Activated gamma-delta T cell treated with anti-CD3 and anti-CD28 coated beads, Interleukin-2, amount 50 U/mL, for 16 hours (primary cell): Measurements from ENCODE around the gene RERE.

Source experiments
- DNase-seq: peaks from one replicate; pipeline ENCODE4 v3.0.0-alpha.2; 2020; ENCODE audit warnings: low read depth

The RERE gene

DNA sequence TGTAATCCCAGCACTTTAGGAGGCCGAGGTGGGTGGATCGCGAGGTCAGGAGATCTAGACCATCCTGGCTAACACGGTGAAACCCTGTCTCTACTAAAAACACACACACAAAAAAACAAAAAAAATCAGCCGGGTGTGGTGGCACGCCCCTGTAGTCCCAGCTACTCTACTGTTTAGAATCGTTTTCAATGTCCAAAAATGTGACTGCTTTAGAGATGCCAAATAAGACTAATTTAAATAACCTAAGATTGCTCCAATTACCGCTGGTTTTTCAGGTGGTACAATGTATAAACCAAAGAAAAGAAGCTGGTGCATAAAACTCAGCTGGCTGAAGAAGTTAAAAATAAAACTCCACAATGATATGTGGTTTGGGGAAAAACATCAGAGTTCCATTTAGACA lies 132.0 kb downstream of the RERE start:
- no peak for DNase-seq

GRCh38 chr1:8684590-8684989 lies 132.8 kb downstream of the RERE start:
- no peak for DNase-seq

DNA sequence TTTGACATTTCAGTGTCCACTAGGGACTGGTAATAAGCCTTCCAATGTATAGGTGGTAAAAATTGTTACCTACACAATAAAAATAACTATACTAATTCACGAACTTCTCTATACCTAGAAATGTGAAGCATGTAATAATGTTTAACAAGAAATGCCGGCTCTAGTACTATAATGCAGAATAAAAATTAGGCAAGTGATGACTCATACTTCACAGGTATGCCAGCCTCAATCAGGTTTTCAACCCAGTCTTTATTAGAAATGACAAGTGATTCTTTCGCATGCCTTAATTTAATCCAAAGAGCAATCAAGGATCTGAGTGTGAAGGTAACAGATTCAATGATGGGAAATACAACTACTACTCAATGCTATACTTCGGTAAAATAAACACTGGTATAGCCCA lies 134.9 kb downstream of the RERE start:
- no peak for DNase-seq

- DNase-seq, result no peak
These were observed 135.5 kb downstream of the RERE start for GRCh38 chr1:8681911-8682310.

DNA sequence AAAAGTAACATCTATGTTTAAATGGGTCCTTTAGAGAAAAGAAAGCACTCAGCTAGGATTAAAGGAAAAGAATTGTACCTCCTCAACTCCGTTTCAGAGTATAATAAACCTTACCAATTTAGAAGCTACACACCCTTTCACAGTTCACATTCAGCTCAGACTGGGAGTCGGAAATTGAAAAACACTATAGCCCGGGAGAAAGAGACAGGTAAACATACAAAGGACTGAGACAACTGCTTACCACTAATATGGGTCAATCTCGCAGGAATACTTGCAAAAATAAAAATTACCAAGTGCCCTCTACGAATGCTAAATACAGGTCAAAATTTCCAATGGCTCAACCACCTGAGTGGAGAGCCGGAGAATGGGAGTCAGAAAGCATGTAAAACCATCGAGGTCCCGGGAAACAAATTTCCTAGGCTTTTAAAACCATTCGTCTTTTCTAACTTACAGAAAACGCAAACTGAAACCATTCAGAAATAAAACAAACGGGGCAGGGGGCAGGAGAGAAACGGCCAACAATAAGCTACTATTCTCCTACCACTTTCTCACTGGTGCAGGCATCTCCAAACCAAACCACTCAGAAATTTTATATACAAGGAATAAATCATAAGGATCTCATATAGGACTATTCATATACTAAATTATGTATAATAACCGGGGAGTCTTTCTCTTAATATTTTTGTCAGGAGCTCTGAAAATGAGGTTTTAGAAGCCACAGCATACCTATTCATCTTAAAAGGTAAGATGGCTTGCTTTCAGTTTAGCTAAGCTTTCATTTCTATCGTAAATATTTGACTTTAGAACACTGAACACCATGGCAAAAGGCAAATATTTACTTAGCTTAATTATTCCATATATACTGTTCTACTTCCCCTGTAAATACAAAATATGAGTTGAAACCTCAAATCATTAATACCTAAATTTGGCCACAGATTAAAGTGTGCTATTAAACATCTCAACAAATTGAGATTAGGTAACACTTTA lies 136.5 kb downstream of the RERE start:
- no peak for DNase-seq

DNA sequence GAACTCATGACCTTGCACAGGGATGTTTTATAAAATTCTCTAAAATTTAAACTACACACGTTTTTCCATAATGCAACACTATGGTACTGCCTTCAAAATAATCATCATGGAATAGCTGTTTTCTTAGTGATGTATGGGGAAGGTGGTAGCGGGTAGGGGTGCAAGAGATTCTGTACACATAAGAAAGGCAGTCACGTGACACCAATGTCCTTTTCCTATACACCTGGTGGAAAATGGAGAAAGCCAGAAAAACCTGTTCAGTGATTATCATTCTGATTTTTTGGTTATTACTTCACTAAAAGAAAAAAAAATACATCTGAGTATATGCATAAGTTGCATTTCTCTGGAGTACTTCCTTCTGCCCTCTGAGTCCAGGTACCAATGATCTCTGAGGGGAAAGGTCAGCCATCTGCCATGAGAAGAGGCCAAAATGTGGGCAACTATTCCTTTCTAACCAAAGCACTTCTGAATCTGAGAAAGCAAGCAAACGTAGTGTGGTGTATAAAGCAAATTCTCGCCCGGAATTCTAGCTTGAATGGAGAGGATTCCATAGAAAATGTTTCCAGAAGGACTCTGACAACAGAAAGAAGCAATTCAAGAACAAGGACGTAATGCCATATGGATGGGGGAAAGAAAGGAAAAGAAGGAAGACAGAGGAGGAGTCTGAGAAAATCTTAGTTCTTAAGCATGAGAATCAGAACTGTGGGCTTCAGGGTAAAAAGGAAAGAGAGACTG lies 137.3 kb downstream of the RERE start:
- DNase-seq, result no peak

- DNase-seq, result no peak
These were observed 138.0 kb downstream of the RERE start for GRCh38 chr1:8679395-8679800.

DNA sequence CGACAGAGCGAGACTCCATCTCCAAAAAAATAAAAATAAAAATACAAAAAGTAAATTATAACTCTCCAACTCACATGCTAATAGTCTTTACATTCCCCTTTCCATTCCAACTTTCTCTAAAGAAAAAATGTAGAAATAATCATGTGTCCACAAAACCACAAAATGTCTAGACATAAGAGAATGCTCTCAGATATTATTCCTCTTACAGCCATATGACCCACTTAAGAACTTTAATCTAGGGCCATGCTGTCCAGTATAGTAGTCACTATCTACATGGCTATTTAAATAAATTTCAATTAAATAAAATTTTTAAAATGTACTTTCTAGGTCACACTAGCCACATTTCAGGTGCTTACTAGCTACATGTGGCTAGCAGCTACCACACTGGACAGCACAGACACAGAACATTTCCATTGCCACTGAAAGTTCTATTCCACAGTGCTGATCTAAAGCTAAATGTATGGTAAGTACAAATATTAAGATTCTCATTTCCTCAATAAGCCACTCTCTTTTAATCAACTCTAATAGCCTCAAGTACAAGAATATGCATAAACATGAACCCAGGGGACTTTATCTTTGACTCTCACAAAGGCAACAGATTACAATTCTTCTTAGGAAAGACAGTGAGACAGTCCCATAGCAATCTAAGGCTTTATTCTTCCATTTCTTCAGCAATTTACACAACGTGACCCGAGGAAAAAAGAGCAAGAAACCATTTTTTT lies 138.6 kb downstream of the RERE start:
- DNase-seq, result no peak

DNA sequence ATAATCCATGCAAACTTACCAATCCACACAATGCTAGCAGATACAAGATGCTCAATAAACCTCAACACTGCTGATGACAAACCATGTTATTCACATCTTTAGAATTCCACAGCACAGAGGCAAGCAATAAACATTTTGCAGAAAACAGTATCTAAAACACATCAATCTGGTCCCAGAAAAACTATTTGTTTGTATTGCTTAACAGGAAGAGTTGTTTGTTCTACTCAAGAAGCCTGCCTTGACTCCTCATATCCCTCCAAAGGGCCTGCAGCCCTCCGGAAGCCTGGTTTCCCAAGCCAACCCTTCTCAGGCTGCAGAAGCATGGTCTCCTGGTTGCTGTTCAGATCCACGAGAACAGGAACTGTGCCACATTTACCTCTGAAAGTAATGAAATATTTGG lies 139.7 kb downstream of the RERE start:
- no peak for DNase-seq

GRCh38 chr1:8676813-8677212 lies 140.6 kb downstream of the RERE start:
- no peak for DNase-seq

GRCh38 chr1:8676072-8676471 lies 141.4 kb downstream of the RERE start:
- DNase-seq, result no peak

GRCh38 chr1:8674912-8675311 lies 142.5 kb downstream of the RERE start:
- no peak for DNase-seq

DNA sequence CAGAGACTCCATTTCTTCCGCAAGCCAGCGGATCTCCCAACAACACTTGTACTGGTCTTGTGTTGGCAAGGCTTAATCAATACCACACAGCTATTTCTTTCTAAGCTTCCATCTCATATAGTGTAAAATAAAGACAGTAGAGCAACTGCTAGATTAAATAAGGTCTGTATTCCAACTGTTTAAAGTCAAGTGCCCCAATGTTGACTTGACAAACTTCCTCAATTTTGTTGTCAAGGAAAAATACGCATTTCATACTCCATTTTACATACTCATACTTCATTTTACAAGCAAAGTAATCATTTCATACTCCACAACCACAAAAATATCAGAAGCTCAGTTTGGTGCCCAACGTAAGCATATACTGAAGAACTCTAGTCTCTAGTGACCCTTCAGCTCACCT lies 143.0 kb downstream of the RERE start:
- DNase-seq, result no peak

DNA sequence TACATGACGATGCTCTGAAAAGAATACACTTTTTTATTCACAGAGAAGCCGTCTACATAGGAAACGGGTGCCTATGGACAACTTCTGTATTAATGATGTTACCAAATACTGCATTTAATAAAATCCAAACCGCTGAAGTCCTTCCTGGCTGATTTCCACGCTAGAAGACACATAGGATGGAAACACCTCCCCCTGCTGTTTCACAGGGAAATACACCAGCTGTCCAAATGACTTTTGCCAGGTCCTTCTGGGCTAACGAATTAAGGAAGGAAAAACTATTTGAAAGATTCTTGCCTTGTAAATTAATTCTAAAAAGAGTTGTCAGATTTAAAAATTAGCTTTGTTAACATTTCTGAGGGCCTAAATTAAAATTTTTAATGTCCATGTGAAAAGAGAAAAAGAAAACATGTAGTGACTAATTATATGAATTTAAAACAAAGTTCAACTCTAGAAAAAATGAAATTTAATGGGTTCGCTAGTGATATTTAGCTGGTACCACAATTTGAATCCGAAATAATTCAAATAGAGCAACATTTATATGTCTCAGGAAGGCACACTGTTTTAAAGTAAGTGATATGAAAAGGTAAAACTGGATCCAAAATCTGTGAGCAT lies 146.0 kb downstream of the RERE start:
- peak; percentile 1 for DNase-seq

DNA sequence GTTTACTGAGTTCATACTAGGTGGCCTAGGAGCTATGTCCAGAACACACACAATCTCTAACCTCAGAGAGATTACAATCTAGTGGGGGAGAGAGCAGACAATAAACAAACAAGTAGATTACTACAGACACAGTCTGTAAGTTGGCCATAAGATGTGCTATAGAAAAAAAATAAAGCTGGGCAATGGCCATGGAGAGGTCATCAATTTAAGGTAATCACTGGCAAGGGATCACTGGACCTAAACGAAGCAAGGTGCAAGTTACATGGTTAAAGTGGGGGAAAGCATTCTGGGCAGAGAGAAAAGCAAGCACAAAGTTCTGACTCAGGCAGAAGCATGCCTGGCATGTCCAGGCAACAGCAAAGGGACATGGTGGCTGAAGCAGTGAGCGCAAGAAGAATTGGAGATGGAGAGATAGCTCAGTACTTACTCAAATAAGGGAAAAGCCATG lies 147.0 kb downstream of the RERE start:
- DNase-seq, result no peak

DNA sequence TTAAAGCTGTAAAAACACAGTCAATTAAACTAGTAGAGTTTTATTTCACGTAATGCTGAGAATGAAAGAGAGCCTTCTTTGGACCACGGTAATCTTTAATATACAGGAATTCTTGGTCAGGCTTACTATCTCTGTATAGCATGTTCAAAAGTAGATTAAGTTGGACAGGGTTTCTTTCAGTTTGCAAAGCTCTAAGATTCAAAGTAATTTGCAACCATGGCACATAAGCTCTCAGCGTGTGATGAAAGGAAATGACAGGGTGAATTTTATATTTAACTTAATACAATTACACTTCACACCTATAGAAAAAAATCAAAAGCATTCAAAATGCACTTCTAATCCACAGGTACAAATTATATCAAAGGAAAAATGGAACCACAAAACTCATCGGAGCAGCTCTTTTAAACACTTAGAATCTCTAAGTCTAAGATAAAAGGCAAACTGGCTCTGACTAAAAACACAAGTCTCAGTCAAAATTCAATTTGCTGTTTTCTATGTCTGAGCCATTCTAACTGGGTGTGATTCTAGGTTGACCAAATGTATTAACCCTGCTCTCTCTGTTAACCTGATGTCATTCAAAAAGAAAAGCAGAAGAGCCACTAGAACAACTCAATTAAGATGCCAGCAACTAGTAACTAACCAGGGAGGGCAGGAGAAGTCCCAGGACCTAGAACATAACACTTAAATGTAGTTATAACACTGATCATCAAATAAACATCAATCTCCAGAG lies 147.7 kb downstream of the RERE start:
- no peak for DNase-seq

DNA sequence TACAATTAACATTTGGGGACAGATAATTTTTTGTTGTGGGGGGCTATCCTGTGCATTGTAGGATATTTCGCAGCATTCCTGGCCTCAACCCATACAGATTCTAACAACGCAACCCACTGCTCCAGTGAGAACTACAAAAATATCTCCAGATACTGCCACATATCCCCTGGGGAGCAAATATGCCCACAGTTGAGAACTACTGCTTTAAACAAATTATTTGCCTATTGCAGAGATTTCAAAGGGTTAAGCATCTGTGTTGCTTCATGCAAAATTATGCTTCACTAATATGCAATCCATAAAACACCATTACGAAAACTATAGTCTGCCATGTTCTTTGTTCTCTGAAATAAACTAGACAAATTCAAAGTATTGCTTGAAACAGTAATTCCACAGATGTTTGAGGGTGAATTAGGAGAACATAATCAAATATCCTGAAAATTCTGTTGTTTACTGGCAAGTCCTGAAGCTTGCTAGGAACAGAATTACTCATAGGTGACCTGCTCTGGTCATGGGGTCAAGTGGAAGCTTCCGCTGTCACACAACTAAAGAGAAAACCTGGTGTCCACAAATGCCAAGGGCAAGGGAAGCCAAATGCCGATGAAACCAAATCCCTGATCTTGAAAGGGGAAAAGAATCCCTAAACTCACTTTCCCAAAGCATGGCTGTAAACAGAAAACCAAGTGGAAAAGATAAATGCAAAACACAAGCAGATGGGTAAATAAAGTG lies 149.4 kb downstream of the RERE start:
- DNase-seq, result no peak

DNA sequence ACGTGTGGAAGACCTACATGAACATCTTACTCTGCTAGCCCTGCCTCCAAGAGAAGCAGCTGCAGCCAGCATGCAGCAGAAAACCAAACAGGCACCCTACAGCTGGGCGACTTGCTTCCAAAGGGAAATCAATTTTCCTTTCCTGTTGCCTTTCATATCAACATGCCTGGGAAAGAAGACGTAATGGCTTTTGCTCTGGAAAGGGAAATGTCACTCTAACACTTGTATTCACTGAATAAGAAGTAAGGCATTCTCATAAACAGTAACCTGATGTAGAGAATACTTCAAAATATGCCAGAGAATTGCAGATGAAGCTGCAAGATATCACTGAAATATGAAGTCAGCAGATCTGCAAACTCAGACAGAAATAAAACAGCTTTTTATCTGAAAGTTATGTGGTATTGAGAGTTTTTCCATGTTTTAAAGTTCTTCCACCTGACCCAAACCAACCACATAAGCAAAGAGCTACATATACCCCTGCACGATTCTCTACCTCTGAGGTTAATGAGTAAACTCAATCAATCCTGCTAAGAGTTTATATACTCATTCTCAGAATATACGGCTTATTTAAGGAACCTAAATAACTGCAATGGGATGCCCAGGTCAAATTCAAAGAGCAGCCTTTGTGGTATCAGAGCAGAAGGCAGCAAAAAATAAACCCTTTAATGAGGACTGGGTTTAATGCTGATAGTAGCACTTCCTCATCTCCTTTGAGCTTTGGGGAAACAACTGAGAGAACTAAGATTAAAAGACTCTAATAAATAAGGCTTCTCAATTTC lies 150.9 kb downstream of the RERE start:
- DNase-seq, result no peak

DNA sequence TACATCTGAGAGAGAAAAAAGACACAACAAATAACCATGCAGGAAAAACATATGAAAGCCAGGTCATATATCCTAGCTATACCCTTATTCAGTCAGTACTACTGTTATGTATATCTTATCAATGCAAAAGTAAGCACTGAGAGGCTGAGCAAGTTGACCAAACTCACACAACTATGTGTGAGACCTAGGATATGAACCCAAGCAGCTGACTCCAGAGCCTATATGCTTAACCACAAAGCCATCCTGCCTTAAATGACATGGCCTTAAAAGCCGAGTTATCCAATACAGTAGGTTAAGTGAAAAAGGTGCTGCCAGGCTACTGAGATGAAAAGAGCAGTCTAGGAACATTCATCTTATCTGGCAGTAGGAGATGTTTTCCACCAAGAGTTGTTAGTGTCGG lies 151.6 kb downstream of the RERE start:
- DNase-seq, result no peak

DNA sequence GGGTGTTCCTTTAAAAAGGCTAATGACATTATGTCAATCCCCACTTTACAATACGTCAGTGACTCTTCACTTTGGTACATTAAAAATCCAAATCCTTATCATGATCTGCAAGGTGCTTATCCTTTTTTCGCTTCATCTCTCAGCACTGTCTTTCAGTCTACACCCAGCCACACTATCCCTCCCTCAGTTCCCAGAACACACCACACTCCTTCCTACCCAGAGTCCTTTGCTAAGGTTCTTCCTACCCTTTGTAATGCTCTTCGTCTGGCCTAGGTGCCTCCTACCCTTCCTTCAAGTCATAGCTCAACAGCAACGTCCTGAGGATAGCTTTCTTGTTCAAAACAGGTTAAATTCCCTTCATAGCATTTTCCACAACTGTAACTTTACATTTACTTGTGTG lies 152.6 kb downstream of the RERE start:
- no peak for DNase-seq
